H7 (cell line): ENCODE results near the gene RLBP1. TPM values are rescaled to one million over a fixed set of nuclear protein-coding genes. Genes with fewer than 3 reads are reported as not detected.

ENCODE experiments used
- total RNA-seq: library from RNA; depleted of rRNA; stranded (reverse); fragments of >200 nt; shearing (Covaris generic); gene quantifications from 2 replicates; pipeline ENCODE4 v1.2.3, GENCODE V29; 2014; rRNA removed

The RLBP1 gene
- total RNA-seq, 1 experiment from 2014 or later, result not detected

Other genes with a start within 250 kb of the RLBP1 start
- 11.5 and 14.9 TPM in 2 replicates for gene ABHD2, start 133.1 kb downstream of the RLBP1 start, total RNA-seq
- gene FANCI, start 22.4 kb upstream of the RLBP1 start, total RNA-seq, result 54.4 and 69.6 TPM in 2 replicates
- 79.4 and 87.8 TPM in 2 replicates for gene POLG, start 113.2 kb upstream of the RLBP1 start, total RNA-seq